Stimulated activated naive CD4-positive, alpha-beta T cell treated with Interleukin-2 at 50 U/mL for 16 hours (primary cell): ENCODE results near the gene ANO9.
"Not testable (repeated sequence)": the region's sequence is repeated elsewhere in the genome, so short reads cannot be mapped to it uniquely, and the experiment has no call there.

ENCODE experiments used
- DNase-seq: peaks from one replicate; lab custom pipeline; 2025; lab: John Stamatoyannopoulos, UW

The ANO9 gene

GRCh38 chr11:400241-400689, 41.5 kb downstream of the ANO9 start:
- no peak for DNase-seq

DNA sequence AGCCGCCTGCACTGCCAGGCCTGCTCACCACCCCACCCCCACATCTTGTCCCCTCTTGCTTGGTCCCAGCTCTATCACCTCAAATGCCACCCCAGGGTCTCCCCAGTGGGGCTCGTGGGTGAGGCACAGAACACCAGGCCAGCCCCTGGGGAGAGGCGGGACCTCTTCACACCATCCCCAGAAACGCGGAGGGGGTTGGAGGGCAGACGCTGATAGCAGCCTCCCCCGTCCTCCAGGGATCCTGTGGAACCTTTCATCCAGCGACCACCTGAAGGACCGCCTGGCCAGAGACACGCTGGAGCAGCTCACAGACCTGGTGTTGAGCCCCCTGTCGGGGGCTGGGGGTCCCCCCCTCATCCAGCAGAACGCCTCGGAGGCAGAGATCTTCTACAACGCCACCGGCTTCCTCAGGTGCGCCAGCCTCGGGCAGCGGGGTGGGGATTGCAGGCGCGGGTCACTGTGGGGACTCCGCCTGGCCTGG, 42.0 kb downstream of the ANO9 start:
- no peak for DNase-seq

GRCh38 chr11:398826-399225, 43.0 kb downstream of the ANO9 start:
- no peak for DNase-seq

DNA sequence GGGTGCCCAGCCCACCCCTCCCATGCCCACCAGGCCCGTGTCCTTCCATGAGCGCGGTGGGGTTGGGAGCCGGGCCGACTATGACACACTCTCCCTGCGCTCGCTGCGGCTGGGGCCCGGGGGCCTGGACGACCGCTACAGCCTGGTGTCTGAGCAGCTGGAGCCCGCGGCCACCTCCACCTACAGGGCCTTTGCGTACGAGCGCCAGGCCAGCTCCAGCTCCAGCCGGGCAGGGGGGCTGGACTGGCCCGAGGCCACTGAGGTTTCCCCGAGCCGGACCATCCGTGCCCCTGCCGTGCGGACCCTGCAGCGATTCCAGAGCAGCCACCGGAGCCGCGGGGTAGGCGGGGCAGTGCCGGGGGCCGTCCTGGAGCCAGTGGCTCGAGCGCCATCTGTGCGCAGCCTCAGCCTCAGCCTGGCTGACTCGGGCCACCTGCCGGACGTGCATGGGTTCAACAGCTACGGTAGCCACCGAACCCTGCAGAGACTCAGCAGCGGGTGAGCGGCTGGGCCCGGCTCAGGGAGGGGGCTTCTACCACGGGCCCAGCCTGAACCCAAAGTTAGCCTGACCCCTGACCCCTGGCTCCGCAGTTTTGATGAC, 44.8 kb downstream of the ANO9 start:
- peak; percentile 30 for DNase-seq

DNA sequence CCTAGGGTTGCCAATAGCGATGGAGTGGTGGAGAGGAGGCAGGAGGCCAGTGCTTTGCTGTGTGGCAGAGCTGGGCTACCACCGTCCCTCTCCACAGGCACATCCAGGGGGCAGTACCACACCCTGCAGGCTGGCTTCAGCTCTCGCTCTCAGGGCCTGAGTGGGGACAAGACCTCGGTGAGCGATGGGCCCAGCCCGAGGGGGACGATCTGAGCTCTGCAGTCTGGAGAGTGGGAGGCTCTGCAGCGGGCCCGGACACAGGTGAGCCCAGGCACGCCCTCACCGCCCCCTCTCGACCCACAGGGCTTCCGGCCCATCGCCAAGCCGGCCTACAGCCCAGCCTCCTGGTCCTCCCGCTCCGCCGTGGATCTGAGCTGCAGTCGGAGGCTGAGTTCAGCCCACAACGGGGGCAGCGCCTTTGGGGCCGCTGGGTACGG, 45.3 kb downstream of the ANO9 start:
- DNase-seq: no peak

DNA sequence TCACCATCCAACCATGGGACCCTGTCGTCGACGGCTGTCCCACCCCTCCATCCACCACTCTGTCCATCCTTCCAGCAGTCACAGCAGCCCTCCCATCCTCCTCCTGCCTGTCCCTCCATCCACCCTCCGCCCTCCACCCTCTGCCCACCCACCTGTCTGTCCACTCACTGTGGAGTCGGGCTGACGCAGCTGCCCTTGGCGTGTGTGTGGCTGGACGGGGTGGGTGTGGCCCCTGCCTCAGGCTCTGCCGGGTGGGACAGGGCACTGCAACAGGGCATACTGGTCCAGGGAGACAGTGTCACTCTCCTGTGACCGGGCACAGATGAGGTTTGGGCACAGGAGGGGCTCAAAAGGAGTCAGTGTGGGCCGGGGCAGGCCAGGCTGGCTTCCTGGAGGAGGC, 45.9 kb downstream of the ANO9 start:
- no peak for DNase-seq

DNA sequence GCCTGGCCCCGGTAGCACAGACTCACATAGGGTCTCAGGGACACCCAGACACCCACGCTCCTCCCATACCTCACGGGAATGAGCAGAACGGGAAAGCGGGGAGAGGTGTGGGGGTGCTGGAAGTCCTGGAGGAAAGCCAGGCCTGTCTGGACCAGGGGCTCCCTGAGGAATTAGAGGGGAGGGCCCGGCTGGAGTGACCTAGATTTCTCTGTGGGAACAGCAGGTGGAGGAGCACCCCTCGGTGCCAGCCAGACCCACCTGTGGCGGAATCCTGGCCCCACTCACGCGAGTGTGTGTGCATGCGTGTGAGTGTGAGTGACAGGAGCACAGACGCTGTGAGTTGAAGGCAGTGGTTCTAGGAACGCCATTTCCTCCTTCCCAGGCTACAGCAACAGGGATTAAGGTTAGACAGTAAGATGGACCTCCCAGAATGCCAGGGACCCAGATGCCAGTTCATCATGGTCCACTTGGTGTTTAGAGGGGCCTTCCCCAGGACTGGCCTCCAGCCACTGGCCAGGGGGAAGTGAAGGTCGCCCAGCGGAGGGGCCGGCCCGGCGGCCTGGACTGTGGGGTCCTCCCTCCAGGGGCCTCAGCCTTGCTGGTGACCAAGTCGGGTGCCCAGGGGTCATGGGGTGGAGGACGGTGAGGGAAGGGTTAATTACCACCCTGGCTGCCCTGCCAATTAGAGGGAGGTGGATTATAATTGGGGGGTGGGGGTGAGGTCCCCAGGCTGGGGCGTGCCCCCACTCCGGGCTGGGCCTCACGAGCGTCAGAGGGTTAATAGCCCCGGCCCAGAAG, 46.8 kb downstream of the ANO9 start:
- DNase-seq: no peak

- no peak for DNase-seq
Measured at GRCh38 chr11:394034-394857, 47.6 kb downstream of the ANO9 start, which contains the start of gene PKP3. TSS of gene PKP3 (plus strand) at chr11:394209. CDS start at chr11:394293, 84 bp downstream.

- no peak for DNase-seq
Measured at GRCh38 chr11:393219-394033, 48.4 kb downstream of the ANO9 start.

GRCh38 chr11:392102-392777, 49.6 kb downstream of the ANO9 start:
- no peak for DNase-seq

DNA sequence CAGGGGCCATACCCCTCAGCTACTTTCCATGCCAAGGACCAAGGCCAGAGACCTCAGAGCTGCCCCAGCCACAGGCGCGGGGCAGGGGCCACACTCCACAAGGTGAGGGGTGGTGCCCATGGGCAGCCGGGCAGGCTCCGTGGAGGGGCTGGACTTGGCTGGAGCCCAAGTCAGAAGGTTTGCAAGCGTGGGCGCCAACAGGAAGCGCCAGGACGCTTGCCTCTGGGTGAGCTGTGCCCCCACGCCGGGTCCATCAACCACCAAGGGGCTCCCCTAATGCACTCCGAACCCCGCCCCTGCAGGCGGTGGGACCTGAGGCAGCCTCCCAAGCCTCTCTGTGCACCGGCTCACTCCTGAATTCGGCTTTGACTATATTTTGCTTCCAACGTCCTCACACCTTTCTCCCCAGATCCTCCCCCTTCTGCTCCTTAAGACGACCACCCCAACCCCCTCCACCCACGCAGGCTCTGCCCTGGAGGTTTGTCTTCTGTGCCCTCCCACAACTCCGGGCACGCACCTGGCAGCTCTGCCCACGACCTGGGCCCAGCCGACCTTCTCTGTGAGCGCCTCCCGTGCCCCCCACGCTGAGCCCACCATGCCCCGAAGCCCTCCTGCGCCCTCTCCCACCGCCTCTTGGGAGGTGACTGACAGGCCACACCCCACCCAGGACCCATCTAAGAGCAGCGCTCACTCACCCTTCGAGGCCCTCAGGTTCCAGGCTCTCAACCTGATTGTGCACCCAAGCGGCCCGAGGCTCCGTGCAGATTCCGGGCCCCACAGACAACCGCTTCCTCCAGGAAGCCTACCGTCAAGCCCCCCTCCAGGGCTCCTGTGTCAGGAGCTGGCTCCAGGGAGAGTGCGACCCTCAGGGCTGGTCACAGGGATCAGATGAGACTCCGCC, 50.4 kb downstream of the ANO9 start:
- no peak for DNase-seq

GRCh38 chr11:390175-390574, 51.6 kb downstream of the ANO9 start:
- DNase-seq: no peak

GRCh38 chr11:389369-389768, 52.4 kb downstream of the ANO9 start:
- not testable (repeated sequence) for DNase-seq

GRCh38 chr11:387193-387793, 54.5 kb downstream of the ANO9 start:
- no peak for DNase-seq

GRCh38 chr11:386483-386882, 55.3 kb downstream of the ANO9 start:
- DNase-seq: no peak

GRCh38 chr11:385594-386351, 56.0 kb downstream of the ANO9 start:
- no peak for DNase-seq

DNA sequence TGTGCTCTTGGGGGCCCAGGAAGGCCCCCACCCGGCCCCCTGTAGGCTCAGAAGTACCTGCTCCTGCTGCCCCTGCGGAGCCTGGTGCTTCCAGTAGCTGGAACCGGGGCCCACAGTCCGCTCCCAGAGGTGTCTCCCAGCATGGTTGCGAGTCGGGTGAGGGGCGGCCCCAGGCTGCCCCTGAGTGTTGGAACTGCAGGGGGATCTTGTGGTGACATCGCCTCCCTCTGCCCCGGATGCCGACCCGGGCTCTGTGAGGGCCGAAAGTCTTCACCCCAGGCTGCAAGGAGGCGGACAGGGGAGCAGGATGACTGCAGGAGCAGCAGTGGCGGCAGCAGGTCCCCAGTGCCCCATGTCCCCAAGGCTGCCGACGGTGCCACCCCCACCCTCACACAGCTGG, 57.3 kb downstream of the ANO9 start:
- no peak for DNase-seq

GRCh38 chr11:383431-383830, 58.4 kb downstream of the ANO9 start:
- DNase-seq: no peak
